Neural crest cell (in vitro differentiated cells): ENCODE measurements around the gene GAGE1. TPM values are rescaled to one million over a fixed set of nuclear protein-coding genes. Genes with fewer than 3 reads are reported as not detected.

ENCODE experiments used
- DNase-seq: peaks from one replicate; pipeline ENCODE4 v3.0.0; 2021; ENCODE audit warnings: low read depth, mixed read lengths, low spot score
- H3K27ac Mint-ChIP-seq: one replicate; pipeline ENCODE4 v1.8.0; 2021; ENCODE audit warnings: mild to moderate bottlenecking, mixed read lengths; ENCODE audit not compliant: unreplicated experiment
- H3K27me3 Mint-ChIP-seq: 2 replicates; pipeline ENCODE4 v1.8.0; 2021; ENCODE audit warnings: low read depth, mild to moderate bottlenecking, mixed read lengths
- H3K36me3 Mint-ChIP-seq: 2 replicates; pipeline ENCODE4 v1.8.0; 2021; ENCODE audit warnings: low read depth, mild to moderate bottlenecking, mixed read lengths
- H3K4me1 Mint-ChIP-seq: 2 replicates; pipeline ENCODE4 v1.8.0; 2021; ENCODE audit warnings: mixed read lengths
- H3K4me3 Mint-ChIP-seq: one replicate; pipeline ENCODE4 v1.8.0; 2021; ENCODE audit warnings: mild to moderate bottlenecking, mixed read lengths
- H3K9me3 Mint-ChIP-seq: 2 replicates; pipeline ENCODE4 v1.8.0; 2021; ENCODE audit warnings: mixed read lengths
- total RNA-seq: library from RNA; stranded (reverse); gene quantifications from 2 replicates; pipeline ENCODE4 v1.2.1, GENCODE V29; 2021
- TF ChIP-seq, protein P1 (sequence below): fragments of 200-600 bp; sonication (generic); conservative IDR thresholded peaks from 2 replicates; pipeline ENCODE4 v1.5.0; 2021; ENCODE audit warnings: antibody characterized with exemption, mild to moderate bottlenecking

The GAGE1 gene
- total RNA-seq, 1 donor from 2014 or later: not detected

DNA sequence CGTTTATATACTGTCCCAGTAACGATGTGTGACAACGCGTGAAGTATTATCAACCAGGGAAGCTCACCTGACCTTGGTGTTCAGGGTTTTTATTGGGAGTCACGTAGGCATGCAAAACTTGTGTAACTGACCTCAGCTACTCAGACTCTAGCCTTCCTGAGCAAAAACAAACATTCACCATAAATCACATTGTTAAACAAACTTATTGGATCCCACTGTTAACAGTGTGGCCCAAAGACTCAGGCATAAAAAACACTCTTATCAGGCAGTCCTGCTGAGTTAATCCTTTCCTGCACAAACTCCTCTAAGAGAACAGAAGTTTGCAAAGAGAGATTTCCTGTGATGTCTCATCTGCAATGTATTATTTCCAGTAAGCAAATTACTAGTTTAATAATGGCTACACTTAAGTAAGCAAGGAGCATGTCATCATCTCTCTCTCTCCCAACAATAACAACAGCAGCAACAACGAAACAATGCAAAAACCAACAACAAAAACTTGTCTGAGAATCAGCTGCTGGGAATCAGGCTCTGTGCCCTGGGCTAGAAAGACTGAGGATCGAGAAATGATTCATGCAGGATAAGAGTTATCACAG, 12.0 kb downstream of the GAGE1 start:
- H3K27ac Mint-ChIP-seq: no peak overlapping the region

DNA sequence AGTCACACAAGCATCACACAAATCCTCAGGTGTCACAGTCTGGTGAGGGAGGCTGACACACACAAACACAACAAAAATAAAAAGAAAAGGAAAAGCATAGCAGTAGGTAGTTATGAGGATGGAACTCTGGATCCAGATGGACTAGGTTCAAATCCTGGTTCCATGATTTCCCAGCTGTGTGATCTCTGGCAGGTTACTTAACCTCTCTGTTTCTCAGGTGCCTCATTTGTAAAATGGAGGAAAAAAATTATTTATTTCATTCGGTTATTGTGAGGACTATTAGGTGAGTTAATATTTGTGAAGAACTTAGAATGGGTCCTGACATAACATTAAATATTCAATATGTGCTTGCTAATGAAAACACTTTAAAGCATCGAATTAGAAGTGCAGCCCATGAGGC, 19.8 kb downstream of the GAGE1 start:
- no peaks in the 10 kb centered on the region for H3K36me3 Mint-ChIP-seq
- H3K9me3 Mint-ChIP-seq: peaks cover 4% of the 10 kb centered on the region
- no peak for DNase-seq
- no peaks in the 10 kb centered on the region for H3K27me3 Mint-ChIP-seq
- peaks cover 7% of the 10 kb centered on the region for H3K4me1 Mint-ChIP-seq
- H3K4me3 Mint-ChIP-seq: no peak overlapping the region
- TF ChIP-seq, protein P1, sequence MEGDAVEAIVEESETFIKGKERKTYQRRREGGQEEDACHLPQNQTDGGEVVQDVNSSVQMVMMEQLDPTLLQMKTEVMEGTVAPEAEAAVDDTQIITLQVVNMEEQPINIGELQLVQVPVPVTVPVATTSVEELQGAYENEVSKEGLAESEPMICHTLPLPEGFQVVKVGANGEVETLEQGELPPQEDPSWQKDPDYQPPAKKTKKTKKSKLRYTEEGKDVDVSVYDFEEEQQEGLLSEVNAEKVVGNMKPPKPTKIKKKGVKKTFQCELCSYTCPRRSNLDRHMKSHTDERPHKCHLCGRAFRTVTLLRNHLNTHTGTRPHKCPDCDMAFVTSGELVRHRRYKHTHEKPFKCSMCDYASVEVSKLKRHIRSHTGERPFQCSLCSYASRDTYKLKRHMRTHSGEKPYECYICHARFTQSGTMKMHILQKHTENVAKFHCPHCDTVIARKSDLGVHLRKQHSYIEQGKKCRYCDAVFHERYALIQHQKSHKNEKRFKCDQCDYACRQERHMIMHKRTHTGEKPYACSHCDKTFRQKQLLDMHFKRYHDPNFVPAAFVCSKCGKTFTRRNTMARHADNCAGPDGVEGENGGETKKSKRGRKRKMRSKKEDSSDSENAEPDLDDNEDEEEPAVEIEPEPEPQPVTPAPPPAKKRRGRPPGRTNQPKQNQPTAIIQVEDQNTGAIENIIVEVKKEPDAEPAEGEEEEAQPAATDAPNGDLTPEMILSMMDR: no peak
- H3K27ac Mint-ChIP-seq: no peak overlapping the region

More for the DNA sequence above, 12.0 kb downstream of the GAGE1 start:
- TF ChIP-seq, protein P1: no peak
- no peak overlapping the region for H3K4me3 Mint-ChIP-seq
- peaks cover 3% of the 10 kb centered on the region for H3K4me1 Mint-ChIP-seq
- H3K27me3 Mint-ChIP-seq: no peaks in the 10 kb centered on the region
- no peak for DNase-seq
- H3K9me3 Mint-ChIP-seq: peaks cover 3% of the 10 kb centered on the region
- H3K36me3 Mint-ChIP-seq: no peaks in the 10 kb centered on the region

DNA sequence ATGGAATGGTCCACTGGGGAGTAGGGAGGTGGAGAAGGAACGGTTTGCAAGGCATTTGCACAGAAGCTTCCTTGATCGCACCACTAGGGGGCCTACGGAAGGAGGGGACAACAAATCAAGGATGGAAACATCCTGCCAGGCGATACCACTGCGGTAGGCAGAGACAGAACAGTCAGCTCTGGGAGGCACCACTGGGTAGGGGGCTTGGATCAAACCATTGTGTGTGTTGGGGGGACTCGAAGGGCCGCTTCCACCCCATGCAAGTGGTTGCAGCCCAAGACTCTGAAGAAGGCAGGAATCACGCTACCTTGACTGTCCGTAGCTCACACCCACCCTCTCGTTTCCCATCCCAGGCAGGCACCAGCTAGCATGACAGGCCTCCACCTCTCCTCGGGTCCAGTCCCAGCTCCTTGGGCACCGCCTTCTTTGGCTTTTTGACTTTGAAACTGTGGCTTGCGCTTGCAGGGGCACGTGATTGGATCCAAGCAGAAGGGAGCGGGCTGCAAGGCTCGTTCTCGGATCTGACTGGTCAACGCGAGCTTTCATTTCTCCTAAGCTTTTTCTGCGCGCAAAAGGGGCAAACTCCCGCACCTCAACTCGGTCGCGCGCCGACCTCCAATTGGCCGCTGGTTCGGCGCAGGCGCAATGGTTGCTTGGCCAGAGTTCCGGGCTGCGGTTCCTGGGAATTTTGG, 28.4 kb downstream of the GAGE1 start:
- Mint-ChIP-seq H3K27ac (no peak overlapping the region), H3K9me3 (peaks cover 7% of the 10 kb centered on the region), H3K36me3 (peaks cover 5% of the 10 kb centered on the region), H3K4me1 (no peaks in the 10 kb centered on the region), H3K27me3 (no peaks in the 10 kb centered on the region), H3K4me3 (no peak overlapping the region)
- TF ChIP-seq, protein P1: peak; percentile 31
- no peak for DNase-seq

DNA sequence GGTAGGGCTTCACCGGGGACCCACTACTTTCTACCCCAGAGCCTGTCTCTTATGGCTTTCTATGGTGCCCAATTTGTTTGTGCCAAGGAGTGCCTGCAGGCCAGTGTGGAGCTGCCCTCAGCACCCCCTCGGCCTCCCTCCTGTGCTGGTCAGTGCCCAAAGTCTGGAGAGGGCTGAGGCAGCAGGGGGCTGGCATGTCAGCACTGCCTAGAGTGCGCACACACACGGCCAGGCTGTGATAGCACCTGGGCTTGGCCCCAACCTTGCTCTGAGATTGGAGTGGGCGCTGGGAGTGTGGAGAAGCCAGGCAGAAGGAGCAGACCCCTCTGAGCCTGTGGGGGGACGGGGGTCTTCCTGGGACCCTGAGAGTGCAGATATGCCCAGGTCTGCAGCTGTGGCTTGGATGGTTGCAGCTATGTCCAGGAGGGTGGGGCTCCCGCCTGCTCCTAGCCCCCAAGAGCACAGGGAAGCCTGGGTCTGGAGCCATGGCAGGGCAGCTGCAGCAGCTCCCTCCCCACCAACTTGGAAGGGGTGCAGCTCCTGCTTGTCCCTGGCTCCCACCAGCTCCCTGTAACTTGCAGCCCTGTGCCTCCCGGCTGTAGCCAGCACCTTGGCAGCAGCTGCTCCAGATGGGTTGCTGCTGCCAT, 46.3 kb downstream of the GAGE1 start:
- Mint-ChIP-seq H3K27me3 (no peaks in the 10 kb centered on the region), H3K9me3 (peaks cover 3% of the 10 kb centered on the region), H3K4me1 (no peaks in the 10 kb centered on the region), H3K4me3 (no peak overlapping the region), H3K36me3 (peaks cover 2% of the 10 kb centered on the region), H3K27ac (no peak overlapping the region)
- TF ChIP-seq, protein P1: no peak
- DNase-seq: no peak

DNA sequence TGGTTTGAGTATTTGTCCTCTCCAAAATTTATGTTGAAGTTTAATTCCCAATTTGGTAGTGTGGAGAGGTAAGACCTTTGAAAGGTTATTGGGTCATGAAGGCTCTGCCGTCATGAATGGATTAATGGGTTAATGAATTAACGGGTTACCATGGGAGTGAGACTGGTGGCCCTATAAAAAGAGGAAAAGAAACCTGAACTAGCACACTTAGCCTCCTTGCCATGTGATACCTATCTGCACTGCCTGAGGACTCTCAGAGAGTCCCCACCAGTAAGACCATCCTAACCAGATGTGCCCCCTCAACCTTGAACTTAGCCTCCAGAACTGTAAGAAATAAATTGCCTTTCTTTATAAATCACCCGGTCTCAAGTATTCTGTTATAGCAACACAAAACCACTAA, 57.7 kb downstream of the GAGE1 start:
- H3K27ac Mint-ChIP-seq: no peak overlapping the region
- no peaks in the 10 kb centered on the region for H3K9me3 Mint-ChIP-seq
- H3K4me3 Mint-ChIP-seq: no peak overlapping the region
- H3K27me3 Mint-ChIP-seq: no peaks in the 10 kb centered on the region
- H3K4me1 Mint-ChIP-seq: no peaks in the 10 kb centered on the region
- H3K36me3 Mint-ChIP-seq: no peaks in the 10 kb centered on the region
- TF ChIP-seq, protein P1: no peak
- no peak for DNase-seq

Other genes starting within 250 kb of the GAGE1 start
- gene GAGE12C, start 66.8 kb upstream of the GAGE1 start, total RNA-seq: not detected in 2 replicates
- not detected in 2 replicates for gene GAGE12D, start 57.3 kb upstream of the GAGE1 start, total RNA-seq
- gene GAGE12E, start 47.7 kb upstream of the GAGE1 start, total RNA-seq: not detected in 2 replicates
- not detected in 2 replicates for gene GAGE12F, start 38.2 kb upstream of the GAGE1 start, total RNA-seq
- not detected in 2 replicates for gene GAGE12G, start 28.6 kb upstream of the GAGE1 start, total RNA-seq
- gene GAGE12H, start 19.1 kb upstream of the GAGE1 start, total RNA-seq: not detected in 2 replicates
- not detected in 2 replicates for gene GAGE2A, start 9.5 kb upstream of the GAGE1 start, total RNA-seq
- gene PAGE1, start 97.0 kb downstream of the GAGE1 start, total RNA-seq: not detected in 2 replicates
- not detected in 2 replicates for gene PAGE4, start 230.3 kb downstream of the GAGE1 start, total RNA-seq